Hepatocyte (in vitro differentiated cells): Measurements from ENCODE around the gene CDADC1. TPM values are rescaled to one million over a fixed set of nuclear protein-coding genes. Genes with fewer than 3 reads are reported as not detected.

ENCODE experiments used
- DNase-seq: peaks from one replicate; pipeline ENCODE4 v3.0.0-alpha.2; 2016; ENCODE audit warnings: low spot score
- H2AFZ ChIP-seq: fragments of 200-600 bp; sonication (generic); 2 replicates; pipeline ENCODE4 v1.6.0; 2016; ENCODE audit warnings: antibody characterized with exemption, mild to moderate bottlenecking
- H3K27ac ChIP-seq: fragments of 200-600 bp; sonication (generic); 2 replicates; pipeline ENCODE4 v1.5.1; 2016; ENCODE audit warnings: mild to moderate bottlenecking
- H3K27me3 ChIP-seq: fragments of 200-600 bp; sonication (generic); 2 replicates; pipeline ENCODE4 v1.6.1; 2016
- H3K36me3 ChIP-seq: fragments of 200-600 bp; sonication (generic); replicated peaks from 2 replicates; pipeline ENCODE4 v1.5.1; 2016; ENCODE audit warnings: low read depth; ENCODE audit not compliant: insufficient read depth
- H3K4me1 ChIP-seq: fragments of 200-600 bp; sonication (generic); 2 replicates; pipeline ENCODE4 v1.5.1; 2016; ENCODE audit warnings: mild to moderate bottlenecking, moderate library complexity; ENCODE audit not compliant: insufficient read depth
- H3K4me2 ChIP-seq: fragments of 200-600 bp; sonication (generic); 2 replicates; pipeline ENCODE4 v1.6.0; 2016
- H3K4me3 ChIP-seq: fragments of 200-600 bp; sonication (generic); 2 replicates; pipeline ENCODE4 v1.5.1; 2016; ENCODE audit warnings: mild to moderate bottlenecking
- H3K79me2 ChIP-seq: fragments of 200-600 bp; sonication (generic); 2 replicates; pipeline ENCODE4 v1.6.0; 2017; ENCODE audit warnings: mild to moderate bottlenecking
- H3K9me2 ChIP-seq: fragments of 200-600 bp; sonication (generic); replicated peaks from 2 replicates; pipeline ENCODE4 v1.6.0; 2017; ENCODE audit warnings: mild to moderate bottlenecking; ENCODE audit not compliant: insufficient read depth
- H3K9me3 ChIP-seq: fragments of 200-600 bp; sonication (generic); 2 replicates; pipeline ENCODE4 v1.5.1; 2016; ENCODE audit warnings: low read depth, mild to moderate bottlenecking
- H4K20me1 ChIP-seq: fragments of 200-600 bp; sonication (generic); 2 replicates; pipeline ENCODE4 v1.6.0; 2016; ENCODE audit warnings: mild to moderate bottlenecking; ENCODE audit not compliant: insufficient read depth, poor library complexity, severe bottlenecking
- CTCF ChIP-seq: fragments of 200-600 bp; sonication (generic); IDR thresholded peaks from 2 replicates; pipeline ENCODE4 v1.5.1; 2016; ENCODE audit warnings: antibody characterized with exemption, mild to moderate bottlenecking; ENCODE audit not compliant: poor library complexity
- EZH2 ChIP-seq: fragments of 200-600 bp; sonication (generic); IDR thresholded peaks from 2 replicates; pipeline ENCODE4 v1.6.1; 2016; ENCODE audit warnings: antibody characterized with exemption, mild to moderate bottlenecking, borderline replicate concordance
- EZH2phosphoT487 ChIP-seq: fragments of 200-600 bp; sonication (generic); IDR thresholded peaks from one replicate; pipeline ENCODE4 v1.6.1; 2018; ENCODE audit warnings: antibody characterized with exemption, mild to moderate bottlenecking, low read depth, moderate library complexity; ENCODE audit not compliant: unreplicated experiment, severe bottlenecking
- WGBS: methylation state at CpG from one replicate; pipeline ENCODE4 v1.1.6; 2016; ENCODE audit warnings: low lambda C conversion rate; ENCODE audit errors: missing lambda C conversion rate; 5-methylcytosine and 5-hydroxymethylcytosine counted together
- polyA plus RNA-seq: library from polyadenylated mRNA; unstranded; fragments of >200 nt; fragmentation: Nextera tagmentation; extraction: Ambion mirVana; gene quantifications from 2 replicates; pipeline ENCODE4 v1.2.1, GENCODE V29; 2016
- total RNA-seq: library from RNA; depleted of rRNA; stranded (reverse); fragments of >200 nt; gene quantifications from 2 replicates; pipeline ENCODE4 v1.2.3, GENCODE V29; 2014

Gene CDADC1
- total and polyA plus RNA-seq, 2 experiments from 2014 or later, result 4.0 to 7.3 TPM

GRCh38 chr13:49307365-49307764 is 59.6 kb downstream of the CDADC1 start:
- Histone ChIP-seq H3K9me3 (no peaks in the 10 kb centered on the region), H3K4me3 (no peak overlapping the region), H4K20me1 (no peaks in the 10 kb centered on the region), H3K4me2 (no peak overlapping the region), H3K9me2 (no peaks in the 10 kb centered on the region), H3K79me2 (no peaks in the 10 kb centered on the region), H3K4me1 (peaks cover 14% of the 10 kb centered on the region), H3K27me3 (no peaks in the 10 kb centered on the region), H3K36me3 (no peaks in the 10 kb centered on the region), H3K27ac (peak overlapping the region; percentile 39), H2AFZ (no peak overlapping the region)
- TF ChIP-seq CTCF (no peak), EZH2phosphoT487 (no peak), EZH2 (no peak)
- DNase-seq, result no peak
- WGBS, result 93% methylated on average over 6 of the region's 6 CpGs

- peaks cover 14% of the 10 kb centered on the region for H3K4me1 ChIP-seq
- no peaks in the 10 kb centered on the region for H3K79me2 ChIP-seq
- H4K20me1 ChIP-seq, result no peaks in the 10 kb centered on the region
- H2AFZ ChIP-seq, result no peak overlapping the region
- WGBS, result 62% methylated on average over 7 of the region's 7 CpGs
- no peaks in the 10 kb centered on the region for H3K9me2 ChIP-seq
- TF ChIP-seq EZH2phosphoT487 (no peak), EZH2 (no peak), CTCF (no peak)
- no peak overlapping the region for H3K4me3 ChIP-seq
- DNase-seq, result peak; percentile 28
- no peaks in the 10 kb centered on the region for H3K27me3 ChIP-seq
- no peak overlapping the region for H3K4me2 ChIP-seq
- peak overlapping the region; percentile 39 for H3K27ac ChIP-seq
- H3K36me3 ChIP-seq, result no peaks in the 10 kb centered on the region
- H3K9me3 ChIP-seq, result no peaks in the 10 kb centered on the region
Measured at GRCh38 chr13:49308097-49308875, 60.6 kb downstream of the CDADC1 start.

- Histone ChIP-seq H3K9me3 (no peaks in the 10 kb centered on the region), H3K4me2 (no peak overlapping the region), H4K20me1 (no peaks in the 10 kb centered on the region), H3K27ac (peak overlapping the region; percentile 39), H2AFZ (no peak overlapping the region), H3K27me3 (no peaks in the 10 kb centered on the region), H3K9me2 (no peaks in the 10 kb centered on the region), H3K4me1 (peaks cover 18% of the 10 kb centered on the region), H3K36me3 (no peaks in the 10 kb centered on the region), H3K79me2 (no peaks in the 10 kb centered on the region), H3K4me3 (no peak overlapping the region)
- DNase-seq, result no peak
- TF ChIP-seq EZH2 (no peak), EZH2phosphoT487 (no peak), CTCF (no peak)
- 87% methylated on average over 11 of the region's 11 CpGs for WGBS
Measured at GRCh38 chr13:49308921-49309408, 61.2 kb downstream of the CDADC1 start.
